GM18520 (cell line): ENCODE data around the gene PPP1CA.
"Not testable (repeated sequence)": the region's sequence is repeated elsewhere in the genome, so short reads cannot be mapped to it uniquely, and the experiment has no call there.

Experiments used
- ATAC-seq: cut with Tn5 transposase; IDR thresholded peaks from one replicate; pipeline ENCODE4 v1.9.1; 2021; ENCODE audit not compliant: unreplicated experiment

The PPP1CA gene

GRCh38 chr11:67435031-67435726 is 33.5 kb upstream of the PPP1CA start:
- ATAC-seq: no peak

GRCh38 chr11:67434395-67434881 is 32.8 kb upstream of the PPP1CA start:
- no peak for ATAC-seq

DNA sequence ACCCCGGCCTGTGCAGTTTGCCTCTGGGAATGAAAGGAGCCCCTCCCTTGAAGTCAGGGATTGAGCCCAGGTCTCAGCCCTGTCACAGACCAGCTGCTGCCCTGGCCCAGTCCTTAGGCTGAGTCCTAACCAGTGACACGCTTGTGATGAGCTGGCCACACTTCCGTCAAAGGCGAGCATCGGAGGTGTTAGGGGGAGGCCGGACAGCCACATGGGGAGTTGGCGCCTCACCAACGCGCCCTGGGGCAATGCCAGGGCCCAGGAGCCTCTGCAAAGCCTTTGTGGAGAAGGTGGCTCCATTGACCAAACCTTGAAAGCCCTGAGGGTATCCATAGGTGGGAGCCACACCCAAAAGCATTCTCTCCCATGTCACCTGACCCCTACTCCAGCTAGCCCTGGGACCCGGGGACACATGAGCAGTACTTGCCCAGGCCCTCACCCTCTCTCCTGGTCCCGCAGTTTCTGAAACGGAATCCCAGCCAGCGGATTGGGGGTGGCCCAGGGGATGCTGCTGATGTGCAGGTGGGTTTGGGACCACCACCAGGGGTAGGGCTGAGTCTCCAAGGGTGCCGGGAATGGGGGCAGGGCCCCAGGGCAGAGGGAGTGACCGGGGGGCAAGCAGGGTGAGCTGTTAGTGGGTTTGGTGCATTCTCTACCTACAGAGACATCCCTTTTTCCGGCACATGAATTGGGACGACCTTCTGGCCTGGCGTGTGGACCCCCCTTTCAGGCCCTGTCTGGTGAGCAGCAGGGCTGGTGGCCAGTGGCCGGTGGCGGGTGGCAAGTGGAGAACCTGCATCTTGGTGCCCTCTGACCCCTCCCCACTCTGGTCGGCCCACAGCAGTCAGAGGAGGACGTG is 32.1 kb upstream of the PPP1CA start:
- no peak for ATAC-seq

- no peak for ATAC-seq
Observed at GRCh38 chr11:67432655-67433349, 31.1 kb upstream of the PPP1CA start.

GRCh38 chr11:67431346-67432249 is 29.9 kb upstream of the PPP1CA start:
- ATAC-seq: no peak

- no peak for ATAC-seq
Observed at GRCh38 chr11:67429722-67430121, 28.1 kb upstream of the PPP1CA start.

DNA sequence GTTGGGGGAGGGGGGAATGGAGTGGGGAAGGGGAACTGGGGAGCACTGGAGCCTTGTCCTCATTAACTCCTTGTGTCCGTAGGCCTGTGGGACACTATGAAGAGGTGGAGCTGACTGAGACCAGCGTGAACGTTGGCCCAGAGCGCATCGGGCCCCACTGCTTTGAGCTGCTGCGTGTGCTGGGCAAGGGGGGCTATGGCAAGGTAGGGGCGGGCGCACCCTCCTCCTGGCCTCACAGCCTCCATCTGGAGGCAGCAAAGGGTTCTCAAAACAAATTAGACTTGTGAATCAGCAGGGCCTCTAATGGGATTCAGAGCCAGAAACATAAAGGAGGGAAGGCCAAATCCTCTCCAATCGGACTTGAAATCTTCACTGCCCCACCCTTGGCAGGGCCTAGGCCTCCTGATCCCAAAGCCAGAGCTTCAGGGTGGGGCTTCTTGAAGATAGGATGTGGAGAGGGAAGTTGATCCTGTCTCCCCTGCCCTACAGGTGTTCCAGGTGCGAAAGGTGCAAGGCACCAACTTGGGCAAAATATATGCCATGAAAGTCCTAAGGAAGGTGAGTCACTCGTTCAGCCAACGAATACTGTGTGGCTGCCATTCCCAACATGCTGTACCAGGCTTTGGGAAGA is 27.5 kb upstream of the PPP1CA start:
- ATAC-seq: no peak

DNA sequence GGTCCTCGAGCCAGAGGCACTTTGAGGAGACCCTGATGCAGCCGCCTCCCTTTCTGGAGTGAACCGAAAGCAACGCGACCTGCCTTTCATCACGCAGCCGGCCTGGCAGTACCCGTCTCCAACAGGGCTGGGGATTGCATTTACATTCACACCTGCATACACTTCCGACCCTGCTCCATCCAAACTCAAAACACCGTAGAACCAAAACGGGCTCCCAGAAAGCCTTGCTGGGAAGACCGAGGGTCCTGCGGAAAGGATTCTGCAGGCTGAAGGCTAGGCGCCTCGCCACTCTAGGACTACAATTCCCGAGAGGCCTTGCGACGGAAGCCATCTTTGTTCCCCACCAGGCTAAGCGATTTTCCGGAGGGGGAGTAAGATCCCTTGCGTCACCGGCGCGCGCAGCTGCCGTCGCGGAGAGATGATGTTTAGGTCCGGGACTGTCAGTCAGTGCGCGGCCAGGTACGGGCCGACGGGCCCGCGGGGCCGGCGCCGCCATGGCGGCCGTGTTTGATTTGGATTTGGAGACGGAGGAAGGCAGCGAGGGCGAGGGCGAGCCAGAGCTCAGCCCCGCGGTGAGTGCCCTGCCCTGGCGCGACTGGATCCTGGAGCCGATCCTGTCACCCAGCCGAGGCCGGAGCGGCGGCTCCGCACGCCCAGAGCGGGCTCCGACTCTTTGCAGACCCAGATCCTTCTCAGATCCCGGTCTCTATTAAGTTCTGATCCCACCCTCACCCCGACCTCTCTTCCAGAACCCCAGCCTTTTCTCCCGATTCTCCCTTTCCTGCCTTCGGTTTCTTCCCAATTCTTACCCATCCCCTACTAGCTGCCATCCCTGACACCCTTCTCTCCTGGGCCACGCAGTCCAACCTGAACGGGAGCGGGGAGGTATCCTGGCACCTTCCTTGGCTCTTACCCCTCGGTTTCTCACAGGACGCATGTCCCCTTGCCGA is 26.7 kb upstream of the PPP1CA start, which contains the start of gene RPS6KB2:
Gene RPS6KB2 (plus strand): TSS at position 443 of the 950 bp plus-strand sequence. CDS start 52 bp downstream, at position 495.
- peak; percentile 81 for ATAC-seq

GRCh38 chr11:67427364-67427859 is 25.8 kb upstream of the PPP1CA start:
- ATAC-seq: not testable (repeated sequence)

DNA sequence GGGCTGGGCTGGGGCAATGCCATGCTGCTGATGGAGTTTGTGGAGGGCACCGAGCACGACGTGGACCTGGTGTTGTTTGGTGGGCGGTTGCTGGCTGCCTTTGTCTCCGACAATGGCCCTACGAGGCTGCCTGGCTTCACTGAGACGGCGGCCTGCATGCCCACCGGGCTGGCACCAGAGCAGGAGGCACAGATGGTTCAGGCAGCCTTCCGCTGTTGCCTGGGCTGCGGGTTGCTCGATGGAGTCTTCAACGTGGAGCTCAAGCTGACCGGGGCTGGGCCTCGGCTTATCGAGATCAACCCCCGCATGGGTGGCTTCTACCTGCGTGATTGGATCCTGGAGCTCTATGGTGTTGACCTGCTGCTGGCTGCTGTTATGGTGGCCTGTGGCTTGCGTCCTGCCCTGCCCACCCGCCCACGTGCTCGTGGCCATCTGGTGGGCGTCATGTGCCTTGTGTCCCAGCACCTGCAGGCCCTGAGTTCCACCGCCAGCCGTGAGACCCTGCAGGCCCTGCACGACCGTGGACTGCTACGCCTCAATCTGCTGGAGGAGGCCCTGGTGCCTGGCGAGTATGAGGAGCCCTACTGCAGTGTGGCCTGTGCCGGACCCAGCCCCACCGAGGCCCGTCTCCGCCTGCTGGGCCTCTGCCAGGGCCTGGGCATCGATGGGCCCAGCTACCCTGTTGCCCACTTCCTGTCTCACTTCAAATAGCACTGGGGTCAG is 22.4 kb upstream of the PPP1CA start:
- no peak for ATAC-seq

GRCh38 chr11:67423466-67423865 is 21.8 kb upstream of the PPP1CA start:
- ATAC-seq: no peak

- no peak for ATAC-seq
Observed at GRCh38 chr11:67422891-67423290, 21.2 kb upstream of the PPP1CA start.

GRCh38 chr11:67421430-67422031 is 19.9 kb upstream of the PPP1CA start:
- ATAC-seq: no peak

- peak; percentile 82 for ATAC-seq
Observed at GRCh38 chr11:67420646-67421429, 19.2 kb upstream of the PPP1CA start.

- no peak for ATAC-seq
Observed at GRCh38 chr11:67420147-67420645, 18.5 kb upstream of the PPP1CA start.

GRCh38 chr11:67419325-67420049 is 17.8 kb upstream of the PPP1CA start:
- no peak for ATAC-seq
